ENCODE data around the gene HSFX1. TPM values are rescaled to one million over a fixed set of nuclear protein-coding genes. Genes with fewer than 3 reads are reported as not detected.

The HSFX1 gene
- total RNA-seq, 1 experiment from 2014 or later: 0.44 TPM

DNA sequence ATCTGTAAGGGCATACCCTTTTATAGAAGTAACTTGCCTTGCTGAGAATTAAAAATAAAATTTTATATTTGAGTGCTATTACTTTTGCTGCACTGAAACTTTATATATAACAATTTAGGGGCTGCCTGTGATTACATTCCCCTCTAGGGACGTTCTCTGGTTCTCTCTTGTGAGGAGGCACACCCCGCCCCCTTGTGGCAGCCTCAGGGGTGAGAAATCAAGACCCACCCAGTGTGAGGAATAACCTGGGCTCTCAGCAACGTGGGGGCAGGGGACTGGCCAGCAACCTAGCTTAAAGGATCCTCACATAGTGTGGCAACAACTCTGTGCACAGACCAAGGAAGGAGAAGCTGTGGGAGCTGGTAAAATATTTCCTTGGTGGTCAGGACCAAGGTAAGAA is 51.6 kb downstream of the HSFX1 start:
- RAD21 ChIA-PET (ENCODE audit: low non-redundant PET in 1 of 2, low total read pairs in 2 of 2, uncharacterized antibody in 2 of 2, unreplicated experiment in 2 of 2): no interaction called here
- peak; percentile 43 for TF ChIP-seq RAD21 (IDR thresholded peaks at IDR 0.05; ENCODE audit: low read depth)
- no peak for TF ChIP-seq ELF1 (IDR thresholded peaks at IDR 0.05; ENCODE audit: borderline replicate concordance, low read depth)
- TF ChIP-seq, protein P1, sequence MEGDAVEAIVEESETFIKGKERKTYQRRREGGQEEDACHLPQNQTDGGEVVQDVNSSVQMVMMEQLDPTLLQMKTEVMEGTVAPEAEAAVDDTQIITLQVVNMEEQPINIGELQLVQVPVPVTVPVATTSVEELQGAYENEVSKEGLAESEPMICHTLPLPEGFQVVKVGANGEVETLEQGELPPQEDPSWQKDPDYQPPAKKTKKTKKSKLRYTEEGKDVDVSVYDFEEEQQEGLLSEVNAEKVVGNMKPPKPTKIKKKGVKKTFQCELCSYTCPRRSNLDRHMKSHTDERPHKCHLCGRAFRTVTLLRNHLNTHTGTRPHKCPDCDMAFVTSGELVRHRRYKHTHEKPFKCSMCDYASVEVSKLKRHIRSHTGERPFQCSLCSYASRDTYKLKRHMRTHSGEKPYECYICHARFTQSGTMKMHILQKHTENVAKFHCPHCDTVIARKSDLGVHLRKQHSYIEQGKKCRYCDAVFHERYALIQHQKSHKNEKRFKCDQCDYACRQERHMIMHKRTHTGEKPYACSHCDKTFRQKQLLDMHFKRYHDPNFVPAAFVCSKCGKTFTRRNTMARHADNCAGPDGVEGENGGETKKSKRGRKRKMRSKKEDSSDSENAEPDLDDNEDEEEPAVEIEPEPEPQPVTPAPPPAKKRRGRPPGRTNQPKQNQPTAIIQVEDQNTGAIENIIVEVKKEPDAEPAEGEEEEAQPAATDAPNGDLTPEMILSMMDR (IDR thresholded peaks at IDR 0.05 in 2 of 3, conservative IDR thresholded peaks at IDR 0.05 in 1 of 3; ENCODE audit: borderline replicate concordance in 1 of 3, insufficient read depth in 1 of 3, low read depth in 2 of 3, low read length in 2 of 3): peak; percentile 41 to 54 (median 42); a peak in 5 of 6 replicates
- Histone ChIP-seq H3K9me2 (ENCODE audit: insufficient read depth) (no peaks in the 10 kb centered on the region), H3K27me3 (ENCODE audit: insufficient read depth, low read length) (no peaks in the 10 kb centered on the region), H3K79me2 (ENCODE audit: insufficient read depth, low read length) (no peaks in the 10 kb centered on the region), H3K27ac (ENCODE audit: low read depth, low read length) (no peak overlapping the region), H3K4me2 (ENCODE audit: low read length) (no peak overlapping the region), H3K4me1 (ENCODE audit: control insufficient read depth in 1 of 2, insufficient read depth in 2 of 2, low read length in 2 of 2) (no peaks in the 10 kb centered on the region), H3K9ac (ENCODE audit: low read length) (no peak overlapping the region), H3K4me3 (replicated peaks in 1 of 2; ENCODE audit: low read depth in 1 of 2, low read length in 2 of 2) (no peak overlapping the region), H3K9me3 (ENCODE audit: control insufficient read depth in 1 of 2, insufficient read depth in 1 of 2, low read depth in 1 of 2, low read length in 2 of 2) (no peaks in the 10 kb centered on the region), H2AFZ (ENCODE audit: low read depth, low read length, poor library complexity, severe bottlenecking) (no peak overlapping the region), H3K36me3 (ENCODE audit: control insufficient read depth in 1 of 2, insufficient read depth in 2 of 2, low read length in 2 of 2) (no peaks in the 10 kb centered on the region), H4K20me1 (ENCODE audit: insufficient read depth) (no peaks in the 10 kb centered on the region)
- DNase-seq (ENCODE audit: low read depth, low spot score) (peak; percentile 7), ATAC-seq (peak; percentile 75)
- CTCF ChIA-PET: no interaction called here
- POLR2A ChIA-PET: no interaction called here
- no TSS peak for BruUV-seq (replicated peaks)
- intact Hi-C loops (cut with micrococcal nuclease): no loop called here

Other genes starting within 250 kb of the HSFX1 start
- gene EOLA1, start 233.1 kb upstream of the HSFX1 start, total RNA-seq (2021; ENCODE audit: unreplicated experiment): 9.0 TPM
- 0.96 TPM for gene HSFX3, start 224.1 kb upstream of the HSFX1 start, total RNA-seq (2021; ENCODE audit: unreplicated experiment)
- 0.47 TPM for gene MAGEA9B, start 186.6 kb upstream of the HSFX1 start, total RNA-seq (2021; ENCODE audit: unreplicated experiment)
- gene HSFX2, start 178.8 kb upstream of the HSFX1 start, total RNA-seq (2021; ENCODE audit: unreplicated experiment): not detected
- gene TMEM185A, start 142.3 kb upstream of the HSFX1 start, total RNA-seq (2021; ENCODE audit: unreplicated experiment): 15.2 TPM
- not detected for gene MAGEA11, start 62.0 kb upstream of the HSFX1 start, total RNA-seq (2021; ENCODE audit: unreplicated experiment)
- gene MAGEA9, start 7.9 kb downstream of the HSFX1 start, total RNA-seq (2021; ENCODE audit: unreplicated experiment): not detected
- not detected for gene MAGEA8, start 107.1 kb downstream of the HSFX1 start, total RNA-seq (2021; ENCODE audit: unreplicated experiment)
- not detected for gene HSFX4, start 155.5 kb downstream of the HSFX1 start, total RNA-seq (2021; ENCODE audit: unreplicated experiment)
- 26.4 TPM for gene EOLA2, start 164.4 kb downstream of the HSFX1 start, total RNA-seq (2021; ENCODE audit: unreplicated experiment)